RWPE1 (cell line): Measurements from ENCODE around the gene CEP170.
"Not testable (repeated sequence)": the region's sequence is repeated elsewhere in the genome, so short reads cannot be mapped to it uniquely, and the experiment has no call there.

Experiments
- CTCF ChIA-PET: fragments of 350-600 bp; sonication (Branson Sonifier 250); formaldehyde crosslinking; extraction: SDS; loops from one replicate; lab custom pipeline; 2021; lab: Yijun Ruan, JAX
- POLR2A ChIA-PET: fragments of 400-600 bp; formaldehyde crosslinking; extraction: SDS; loops from one replicate; lab custom pipeline; 2020; ENCODE audit warnings: antibody characterized with exemption; ENCODE audit not compliant: low non-redundant PET; lab: Yijun Ruan, JAX
- DNase-seq: peaks from one replicate; pipeline ENCODE4 v3.0.0; 2012; ENCODE audit warnings: low spot score
- H3K27ac ChIP-seq: fragments of 450-650 bp; 2 replicates; pipeline ENCODE4 v1.5.1; 2017
- CTCF ChIP-seq: fragments of 450-650 bp; conservative IDR thresholded peaks from 2 replicates; pipeline ENCODE4 v1.5.1; 2017; ENCODE audit warnings: low read depth, mild to moderate bottlenecking

The CEP170 gene

GRCh38 chr1:243216741-243217140 is 38.3 kb downstream of the CEP170 start:
- H3K27ac ChIP-seq = no peak overlapping the region
- TF ChIP-seq CTCF = no peak
- ChIA-PET CTCF (interaction anchor here (0.6 kb wide), 1 partner anchor 18 kb away, joined by 3 read pairs; no protein-coding TSS in a partner anchor), POLR2A (no interaction called here)
- DNase-seq = no peak

- POLR2A ChIA-PET, H3K27ac ChIP-seq, DNase-seq: not testable (repeated sequence)
- CTCF ChIA-PET = interaction anchor here (0.7 kb wide), 1 partner anchor 48 kb away, joined by 4 read pairs; no protein-coding TSS in a partner anchor
These were observed 39.7 kb downstream of the CEP170 start for GRCh38 chr1:243215276-243215875.

- ChIA-PET POLR2A (no interaction called here), CTCF (interaction anchor here (0.7 kb wide), 3 partner anchors 8 to 389 kb away, joined by 3 read pairs; no protein-coding TSS in a partner anchor)
- H3K27ac ChIP-seq = peak overlapping the region; percentile 67
- no peak for TF ChIP-seq CTCF
- no peak for DNase-seq
These were observed 41.9 kb downstream of the CEP170 start for GRCh38 chr1:243213045-243213787.

- CTCF ChIA-PET = interaction anchor here (0.6 kb wide), 1 partner anchor 30 kb away, joined by 3 read pairs; no protein-coding TSS in a partner anchor
- POLR2A ChIA-PET, DNase-seq, H3K27ac ChIP-seq: not testable (repeated sequence)
These were observed 43.1 kb downstream of the CEP170 start for GRCh38 chr1:243211984-243212383.

- POLR2A ChIA-PET, H3K27ac ChIP-seq: not testable (repeated sequence)
- CTCF ChIA-PET = interaction anchor here (0.6 kb wide), 1 partner anchor 9 kb away, joined by 3 read pairs; no protein-coding TSS in a partner anchor
- DNase-seq = peak; percentile 21
These were observed 50.0 kb downstream of the CEP170 start for GRCh38 chr1:243205026-243205501.

- CTCF ChIA-PET, H3K27ac ChIP-seq, DNase-seq, POLR2A ChIA-PET: not testable (repeated sequence)
These were observed 50.7 kb downstream of the CEP170 start for GRCh38 chr1:243204336-243204735.

GRCh38 chr1:243203196-243203595 is 51.9 kb downstream of the CEP170 start:
- H3K27ac ChIP-seq, DNase-seq, CTCF ChIA-PET, POLR2A ChIA-PET: not testable (repeated sequence)

- DNase-seq, POLR2A ChIA-PET, CTCF ChIA-PET, H3K27ac ChIP-seq: not testable (repeated sequence)
These were observed 53.8 kb downstream of the CEP170 start for GRCh38 chr1:243201316-243201715.

- CTCF ChIA-PET, H3K27ac ChIP-seq, POLR2A ChIA-PET, DNase-seq: not testable (repeated sequence)
These were observed 57.6 kb downstream of the CEP170 start for GRCh38 chr1:243197524-243197923.

GRCh38 chr1:243193330-243193729 is 61.8 kb downstream of the CEP170 start:
- H3K27ac ChIP-seq, POLR2A ChIA-PET, CTCF ChIA-PET, DNase-seq: not testable (repeated sequence)

GRCh38 chr1:243186201-243186995 is 68.7 kb downstream of the CEP170 start:
- CTCF ChIA-PET, POLR2A ChIA-PET, DNase-seq: not testable (repeated sequence)

GRCh38 chr1:243184787-243185186 is 70.3 kb downstream of the CEP170 start:
- CTCF ChIA-PET, POLR2A ChIA-PET, DNase-seq: not testable (repeated sequence)

More at GRCh38 chr1:243186201-243186995, 68.7 kb downstream of the CEP170 start:
- H3K27ac ChIP-seq = not testable (repeated sequence)

GRCh38 chr1:243183661-243184060 is 71.4 kb downstream of the CEP170 start:
- POLR2A ChIA-PET, H3K27ac ChIP-seq, DNase-seq: not testable (repeated sequence)
- CTCF ChIA-PET = interaction anchor here (0.5 kb wide), 1 partner anchor 140 kb away, joined by 3 read pairs; no protein-coding TSS in a partner anchor

More at GRCh38 chr1:243184787-243185186, 70.3 kb downstream of the CEP170 start:
- H3K27ac ChIP-seq = not testable (repeated sequence)

- DNase-seq, POLR2A ChIA-PET, H3K27ac ChIP-seq, CTCF ChIA-PET: not testable (repeated sequence)
These were observed 71.9 kb downstream of the CEP170 start for GRCh38 chr1:243183176-243183575.
